Eye (tissue), 1 donor: ENCODE results near the gene ELAVL4.
"Not testable (repeated sequence)": the region's sequence is repeated elsewhere in the genome, so short reads cannot be mapped to it uniquely, and the experiment has no call there.

Experiments
- DNase-seq: peaks from one replicate; pipeline ENCODE4 v3.0.0-alpha.2; 2015

ELAVL4 gene

GRCh38 chr1:50126927-50127715 is 18.4 kb downstream of the ELAVL4 start:
- no peak for DNase-seq

DNA sequence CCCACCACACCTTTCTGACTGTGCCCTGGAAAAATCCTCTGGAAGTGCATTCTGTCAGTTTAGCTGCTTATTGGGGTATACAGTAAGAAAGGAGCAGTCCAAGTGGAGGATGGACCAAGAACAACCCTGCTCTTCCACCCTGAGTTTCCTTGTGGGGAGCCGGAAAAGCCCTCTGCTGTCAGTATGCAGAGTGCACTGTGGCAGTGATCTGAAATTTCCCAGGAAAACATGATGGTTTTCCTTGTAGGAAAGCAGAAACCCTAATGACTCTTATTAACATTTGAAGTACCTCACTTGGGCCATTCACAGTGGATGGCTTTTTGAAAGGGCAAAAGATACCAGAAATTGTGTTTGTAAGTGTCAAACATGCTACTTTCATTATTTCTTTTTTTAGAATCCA is 20.5 kb downstream of the ELAVL4 start:
- no peak for DNase-seq

GRCh38 chr1:50132347-50132894 is 23.7 kb downstream of the ELAVL4 start:
- no peak for DNase-seq

DNA sequence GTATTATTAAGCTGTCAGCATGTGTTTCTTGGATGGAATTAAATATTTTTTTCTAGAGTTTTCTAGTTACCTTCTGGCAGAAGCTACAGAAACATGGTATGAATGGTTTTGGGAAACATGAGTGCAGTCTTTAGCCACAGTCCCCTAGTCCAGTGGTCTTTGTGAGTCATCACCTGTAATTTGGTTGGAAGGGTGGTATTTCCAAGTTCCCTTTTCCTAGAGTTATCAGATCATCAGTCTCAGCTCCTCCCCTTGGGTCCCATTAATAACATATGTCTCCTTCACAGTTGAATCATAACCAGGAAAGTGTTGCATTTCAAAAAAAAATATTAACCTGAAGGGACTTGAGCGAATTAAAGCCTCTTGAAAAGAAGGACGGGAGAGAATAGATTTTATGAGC is 27.0 kb downstream of the ELAVL4 start:
- DNase-seq, result no peak

- no peak for DNase-seq
Measured at GRCh38 chr1:50139339-50140181, 30.8 kb downstream of the ELAVL4 start.

GRCh38 chr1:50140182-50140447 is 31.4 kb downstream of the ELAVL4 start:
- DNase-seq, result no peak

GRCh38 chr1:50147191-50147850 is 38.6 kb downstream of the ELAVL4 start:
- DNase-seq, result no peak

- no peak for DNase-seq
Measured at GRCh38 chr1:50148142-50148923, 39.6 kb downstream of the ELAVL4 start.

GRCh38 chr1:50152236-50152635 is 43.5 kb downstream of the ELAVL4 start:
- DNase-seq, result no peak

GRCh38 chr1:50155541-50155940 is 46.8 kb downstream of the ELAVL4 start:
- no peak for DNase-seq

DNA sequence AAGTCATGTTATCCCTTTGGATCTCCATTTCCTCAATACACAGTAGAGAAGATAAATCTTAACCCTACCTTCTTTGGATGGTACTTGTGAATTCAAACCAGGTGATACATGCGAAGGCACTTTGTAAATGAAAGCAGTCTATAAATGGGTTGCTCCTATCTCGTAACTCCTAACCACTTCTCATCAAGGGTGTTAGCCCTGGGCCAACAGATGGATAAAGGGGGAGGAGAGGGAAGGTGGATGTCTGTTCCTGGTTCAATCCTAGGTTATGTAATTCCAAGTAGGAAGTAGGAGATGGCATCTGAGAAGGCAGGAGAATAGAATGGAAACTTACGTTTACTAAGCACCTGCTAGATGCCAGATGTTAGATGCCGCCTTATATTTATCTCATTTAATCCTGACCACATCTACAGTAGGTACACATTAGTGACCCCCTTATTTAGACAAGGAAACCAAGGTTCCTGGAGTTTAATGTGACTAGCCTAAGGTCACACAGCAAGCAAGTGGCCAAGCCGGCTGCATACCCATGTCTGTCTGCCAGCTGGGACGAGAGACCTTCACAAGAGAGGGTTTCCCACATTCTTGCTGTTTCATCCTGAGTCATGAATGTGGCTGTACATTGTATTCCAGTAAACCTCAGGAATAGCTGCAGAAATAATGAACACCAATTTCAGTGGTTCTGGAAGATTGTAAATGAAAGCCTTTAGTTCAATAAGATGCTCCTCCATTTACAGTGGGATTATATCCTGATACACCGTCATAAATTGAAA is 47.7 kb downstream of the ELAVL4 start:
- no peak for DNase-seq

- DNase-seq, result no peak
Measured at GRCh38 chr1:50157306-50157941, 48.7 kb downstream of the ELAVL4 start.

DNA sequence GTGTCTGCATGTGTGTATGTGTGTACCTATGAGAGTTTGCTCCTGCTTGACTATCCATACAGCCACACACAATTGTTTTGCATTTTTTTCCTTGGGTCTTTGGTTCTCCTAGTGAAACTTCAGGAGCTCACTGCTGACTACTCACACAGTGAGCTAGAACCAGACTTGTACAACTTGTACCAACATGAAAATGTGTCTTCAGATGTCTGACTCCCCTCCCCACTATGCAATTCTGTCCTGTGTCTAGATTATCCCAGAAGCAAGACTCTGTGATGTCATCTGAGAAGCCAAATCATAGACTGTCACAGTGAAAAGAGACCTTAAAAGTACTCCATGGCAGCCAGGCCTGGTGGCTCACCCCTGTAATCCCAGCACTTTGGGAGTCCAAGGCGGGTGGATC is 49.7 kb downstream of the ELAVL4 start:
- DNase-seq, result no peak

DNA sequence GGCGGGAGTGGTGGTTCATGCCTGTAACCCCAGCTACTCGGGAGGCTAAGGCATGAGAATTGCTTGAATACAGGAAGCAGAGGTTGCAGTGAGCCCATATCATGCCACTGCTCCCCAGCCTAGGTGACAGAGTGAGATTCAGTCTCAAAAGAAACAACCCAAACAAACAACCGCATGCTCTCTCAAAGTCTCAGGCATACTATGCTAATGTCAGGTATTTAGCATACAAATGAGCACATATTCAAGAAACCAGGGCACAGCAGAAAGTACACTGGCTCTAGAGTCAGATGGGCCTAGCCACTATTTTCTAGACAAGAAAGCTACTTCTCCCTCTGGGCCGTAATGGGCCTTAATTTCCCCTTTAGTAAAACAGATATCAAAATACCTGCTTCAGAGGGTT is 55.0 kb downstream of the ELAVL4 start:
- no peak for DNase-seq

- DNase-seq, result not testable (repeated sequence)
Measured at GRCh38 chr1:50166351-50166750, 57.6 kb downstream of the ELAVL4 start.

GRCh38 chr1:50172299-50172698 is 63.6 kb downstream of the ELAVL4 start:
- no peak for DNase-seq

DNA sequence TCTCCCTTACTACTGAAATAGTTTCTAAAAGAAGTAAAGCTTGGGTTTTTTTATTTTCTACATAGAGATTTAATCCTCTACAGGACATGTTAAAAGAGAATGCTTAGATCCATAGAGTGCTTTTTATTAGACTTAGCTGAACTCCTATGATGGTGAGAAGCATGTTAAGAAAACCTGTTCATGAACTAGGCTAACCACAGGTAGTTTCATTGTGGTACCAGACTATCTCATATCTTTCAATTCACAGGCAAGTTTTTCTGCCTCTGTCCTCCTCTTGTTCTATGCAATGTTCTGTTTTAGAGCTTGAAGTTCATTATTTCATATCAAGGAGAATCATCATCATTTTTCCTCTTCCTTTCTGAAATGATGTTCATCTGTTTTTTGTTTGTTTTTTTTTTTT is 65.4 kb downstream of the ELAVL4 start:
- DNase-seq, result no peak

GRCh38 chr1:50175719-50176639 is 67.3 kb downstream of the ELAVL4 start:
- DNase-seq, result no peak

GRCh38 chr1:50177994-50178393 is 69.3 kb downstream of the ELAVL4 start:
- no peak for DNase-seq

GRCh38 chr1:50179639-50180038 is 70.9 kb downstream of the ELAVL4 start:
- no peak for DNase-seq
